Pulmonary artery endothelial cell (primary cell): ENCODE results near the gene RPUSD1. TPM values are rescaled to one million over a fixed set of nuclear protein-coding genes. Genes with fewer than 3 reads are reported as not detected.

Source experiments
- DNase-seq: peaks from one replicate; pipeline ENCODE4 v3.0.0-alpha.2; 2011; ENCODE audit warnings: low read depth, low spot score
- total RNA-seq: library from RNA; depleted of rRNA; stranded (reverse); fragments of >200 nt; gene quantifications from 2 replicates; pipeline ENCODE4 v1.2.3, GENCODE V29; 2014

The RPUSD1 gene
- total RNA-seq, 1 donor from 2014 or later, result 45.0 TPM

GRCh38 chr16:819336-820043 lies 31.3 kb upstream of the RPUSD1 start:
- DNase-seq, result no peak

DNA sequence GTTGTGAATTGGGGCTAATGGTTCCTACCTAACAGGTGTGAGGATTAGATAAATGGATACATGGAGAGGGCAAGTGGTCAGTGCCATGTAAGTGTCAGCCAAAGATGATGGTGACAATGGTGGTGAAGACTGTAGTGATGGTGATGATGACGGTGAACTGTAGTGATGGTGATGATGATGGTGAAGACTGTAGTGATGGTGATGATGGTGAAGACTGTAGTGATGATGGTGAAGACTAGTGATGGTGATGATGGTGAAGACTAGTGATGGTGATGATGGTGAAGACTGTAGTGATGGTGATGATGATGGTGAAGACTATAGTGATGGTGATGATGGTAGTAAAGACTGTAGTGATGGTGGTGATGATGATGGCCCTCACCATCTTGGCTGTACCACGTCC lies 30.4 kb upstream of the RPUSD1 start:
- no peak for DNase-seq

GRCh38 chr16:818132-818531 lies 30.0 kb upstream of the RPUSD1 start:
- no peak for DNase-seq

DNA sequence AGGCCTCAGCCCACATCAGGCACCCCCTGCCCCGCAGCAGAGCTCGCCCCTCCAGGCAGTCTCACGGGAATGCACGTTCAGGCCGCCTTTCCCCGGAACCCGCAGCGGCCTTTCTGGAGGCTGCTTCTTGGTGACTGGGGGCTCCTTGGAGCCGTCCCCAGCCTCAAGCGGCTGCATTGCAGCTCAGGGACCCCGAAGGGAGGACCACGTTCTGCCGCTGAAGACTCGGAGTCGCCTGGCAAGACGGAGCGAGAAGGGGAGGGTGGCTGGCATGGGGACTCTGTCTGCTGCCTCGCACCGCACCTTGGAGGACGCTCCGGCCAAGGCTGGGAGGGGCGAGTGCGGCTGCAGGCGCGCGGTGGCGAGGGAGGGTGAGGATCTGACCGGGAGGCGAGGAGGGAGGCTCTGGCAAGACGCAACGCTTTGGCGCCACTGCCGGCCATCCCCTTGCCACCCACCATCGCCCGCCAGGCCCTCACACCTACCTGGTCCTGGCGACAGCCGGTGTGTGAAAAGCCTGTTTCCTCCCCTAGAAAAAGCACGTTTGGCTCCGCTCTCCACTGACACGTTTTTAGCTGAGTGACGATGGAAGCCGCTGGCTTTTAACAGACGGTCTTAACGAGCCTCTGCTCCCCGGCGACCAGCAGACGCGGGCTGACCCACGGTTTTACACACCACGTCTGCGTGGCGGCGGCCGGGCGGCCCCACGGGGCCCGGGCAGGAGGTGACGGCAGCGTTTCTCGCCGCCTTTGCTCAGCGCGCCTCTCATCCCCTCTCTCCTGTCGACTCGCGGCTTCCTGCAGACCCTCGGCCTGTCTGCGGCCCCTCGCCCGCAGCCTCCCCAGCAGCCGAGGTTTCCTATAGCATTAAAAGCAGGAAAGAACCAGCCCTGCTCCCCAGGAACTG lies 29.1 kb upstream of the RPUSD1 start:
- no peak for DNase-seq

GRCh38 chr16:815861-816260 lies 27.7 kb upstream of the RPUSD1 start:
- no peak for DNase-seq

GRCh38 chr16:814974-815373 lies 26.8 kb upstream of the RPUSD1 start:
- no peak for DNase-seq

- DNase-seq, result no peak
Observed at GRCh38 chr16:813916-814412, 25.8 kb upstream of the RPUSD1 start.

DNA sequence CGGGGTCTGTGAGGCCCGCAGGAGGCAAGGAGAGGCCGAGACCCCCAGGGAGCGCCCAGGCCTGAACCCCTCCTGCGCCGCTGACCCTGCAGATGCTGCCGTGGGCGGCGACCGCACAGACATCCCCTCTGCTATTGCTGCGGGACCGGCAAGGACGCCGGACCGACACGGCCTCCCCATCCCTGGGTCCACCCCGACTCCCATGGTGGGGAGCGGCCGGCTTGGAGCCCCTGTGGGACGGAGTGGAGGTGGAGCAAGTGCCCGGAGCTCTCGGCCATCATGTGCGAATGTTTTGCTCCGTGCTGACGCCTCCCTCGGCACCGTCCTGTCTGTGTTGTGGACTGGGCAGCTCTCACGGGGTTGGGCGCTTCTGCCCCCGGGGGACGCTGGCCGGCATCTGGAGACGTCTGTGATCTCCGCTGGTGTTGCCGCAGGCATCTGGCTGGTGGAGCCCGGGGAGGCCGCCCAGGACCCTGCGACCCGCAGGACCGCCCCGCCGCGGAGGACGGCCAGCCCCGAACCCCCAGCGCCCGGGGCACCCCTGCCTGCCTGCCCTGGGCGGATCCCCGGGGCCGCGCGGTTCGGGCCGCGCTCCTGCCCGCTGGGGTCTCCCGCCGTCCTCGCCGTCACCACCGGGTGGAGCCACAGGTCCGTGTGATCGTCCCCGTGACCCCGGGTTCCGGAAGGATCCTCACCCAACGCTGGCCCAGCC lies 25.2 kb upstream of the RPUSD1 start:
- no peak for DNase-seq

DNA sequence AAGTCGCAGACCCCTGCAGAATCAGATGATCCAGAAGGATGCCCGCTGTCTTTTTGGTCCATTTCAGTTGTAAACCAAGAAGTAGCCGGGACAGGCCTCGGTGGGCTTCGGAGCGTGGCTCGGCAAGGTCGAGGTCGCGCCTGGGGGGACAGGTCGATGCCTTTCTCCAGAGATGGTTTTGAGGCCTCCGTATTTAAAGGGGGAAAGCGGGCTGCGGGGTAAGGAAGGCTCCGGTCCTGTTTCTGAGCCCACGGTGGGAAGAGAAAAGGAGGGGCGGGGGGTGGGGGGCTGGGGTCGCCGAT lies 19.9 kb upstream of the RPUSD1 start:
- no peak for DNase-seq

DNA sequence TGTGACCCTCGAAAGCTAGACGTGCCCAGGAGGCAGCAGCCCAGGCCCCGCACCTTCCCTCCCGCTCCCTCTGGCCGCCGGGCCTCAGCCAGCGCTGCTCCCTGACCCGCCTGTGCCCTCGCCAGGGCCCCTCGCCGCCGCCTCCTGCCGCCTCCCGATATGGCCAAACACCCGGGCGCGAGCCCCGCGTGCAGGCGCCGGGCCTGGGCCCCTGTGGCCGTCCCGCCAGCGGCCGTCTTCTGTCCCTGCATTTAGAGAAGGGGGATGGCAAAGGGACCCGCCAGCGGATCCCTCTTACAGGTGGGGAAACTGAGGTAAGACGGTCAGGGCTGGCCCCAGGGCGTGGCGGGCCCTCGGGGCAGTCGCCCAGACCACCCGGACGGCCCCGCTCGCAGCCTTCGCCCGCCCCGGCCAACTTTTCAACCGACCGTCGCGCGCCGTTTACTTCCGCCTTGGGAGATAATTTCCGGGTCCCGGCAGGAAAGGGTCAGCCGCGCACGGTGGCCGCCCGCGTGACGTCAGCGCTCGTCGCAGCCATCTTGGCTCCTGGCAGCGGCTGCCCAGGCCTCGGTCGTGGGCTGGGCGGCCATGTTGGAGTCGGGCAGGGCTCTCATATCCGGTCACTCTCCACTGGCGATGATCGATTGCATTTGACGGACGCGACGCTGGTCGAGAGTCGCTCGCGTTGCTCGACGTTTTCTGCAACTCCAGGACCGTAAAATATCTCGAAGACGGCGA lies 19.3 kb upstream of the RPUSD1 start:
- peak; percentile 71 for DNase-seq

DNA sequence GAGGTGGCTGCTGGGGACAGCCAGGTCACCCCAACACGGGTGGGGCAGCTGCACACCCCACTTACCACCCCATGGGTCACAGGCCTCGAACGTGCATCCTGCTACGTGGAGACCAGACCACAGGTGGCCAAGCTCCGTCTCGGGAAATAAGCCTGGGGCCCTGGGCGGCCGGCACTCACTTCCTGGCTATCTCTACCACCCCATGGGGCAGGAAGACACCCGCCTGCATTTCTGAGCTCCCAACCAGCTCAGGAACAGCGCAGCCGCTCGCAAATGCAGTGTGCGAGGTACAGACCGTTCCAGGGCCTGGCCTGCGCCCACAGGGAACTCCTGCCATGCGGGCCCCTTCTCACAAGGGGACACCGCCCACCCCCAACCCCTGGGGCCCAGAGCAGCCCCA lies 17.3 kb upstream of the RPUSD1 start:
- DNase-seq, result no peak

GRCh38 chr16:804193-805048 lies 16.2 kb upstream of the RPUSD1 start:
- no peak for DNase-seq

GRCh38 chr16:803754-804080 lies 15.5 kb upstream of the RPUSD1 start:
- DNase-seq, result no peak

GRCh38 chr16:802914-803753 lies 15.0 kb upstream of the RPUSD1 start:
- no peak for DNase-seq

- no peak for DNase-seq
Observed at GRCh38 chr16:802461-802860, 14.3 kb upstream of the RPUSD1 start.

- no peak for DNase-seq
Observed at GRCh38 chr16:801584-802363, 13.6 kb upstream of the RPUSD1 start.

- no peak for DNase-seq
Observed at GRCh38 chr16:800834-801511, 12.8 kb upstream of the RPUSD1 start.
